ENCODE results near the gene PODN. TPM values are rescaled to one million over a fixed set of nuclear protein-coding genes. Genes with fewer than 3 reads are reported as not detected.

Gene PODN
- total RNA-seq, 1 experiment from 2014 or later, result not detected

DNA sequence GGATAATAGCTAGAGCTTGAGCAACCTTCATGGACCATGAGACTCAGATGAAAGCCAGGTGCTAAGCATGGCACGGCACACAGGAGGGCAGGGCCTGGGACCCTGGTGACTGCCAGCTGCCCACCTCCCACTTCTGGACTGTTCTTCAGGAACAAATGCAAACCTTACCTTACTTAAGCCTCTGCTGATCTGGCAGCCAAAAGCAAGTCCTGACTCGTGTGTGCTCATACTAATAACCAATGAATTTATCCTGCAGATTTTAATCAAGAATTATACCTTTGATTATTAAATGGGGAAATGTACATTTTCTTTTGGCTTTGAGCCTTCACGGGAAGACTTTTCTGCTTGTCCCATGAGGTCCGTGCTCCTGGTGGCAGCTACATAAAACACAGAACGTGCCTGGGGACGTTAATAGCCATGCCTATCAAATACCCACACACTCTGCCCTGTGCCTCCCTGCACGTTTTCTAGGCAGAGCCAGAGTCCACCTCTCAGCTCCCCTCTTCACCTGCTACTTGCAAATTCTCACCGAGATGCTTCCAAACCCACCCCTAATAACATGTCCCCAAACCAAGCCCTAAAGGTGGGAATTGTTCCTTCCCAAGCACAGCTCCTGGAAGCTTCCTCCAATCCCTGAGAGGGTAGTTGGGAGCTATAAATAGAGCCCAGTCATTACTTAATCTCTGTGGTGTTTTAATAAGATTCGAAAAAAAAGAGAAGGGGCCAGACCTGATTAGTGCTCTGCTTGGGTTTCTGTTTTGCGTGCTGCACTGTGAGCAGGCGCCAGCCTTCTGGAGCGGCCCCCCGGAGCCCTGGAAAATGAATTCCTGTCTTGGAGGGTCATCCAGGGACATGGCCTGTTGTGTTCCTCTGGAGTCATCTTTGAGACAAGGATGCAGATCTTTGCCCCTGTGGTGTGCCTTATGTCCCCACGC, 46.9 kb downstream of the PODN start:
- CTCF ChIA-PET, result interaction anchor here (0.6 kb wide), 1 partner anchor 12 kb away, joined by 3 read pairs; no protein-coding TSS in a partner anchor
- Mint-ChIP-seq H3K4me1 (ENCODE audit: low read depth, unreplicated experiment) (peaks cover 26% of the 10 kb centered on the region), H3K27ac (ENCODE audit: unreplicated experiment) (peak overlapping the region; percentile 47), H3K36me3 (ENCODE audit: insufficient read depth, unreplicated experiment) (no peaks in the 10 kb centered on the region), H3K9me3 (ENCODE audit: unreplicated experiment) (no peaks in the 10 kb centered on the region), H3K4me3 (ENCODE audit: unreplicated experiment) (no peak overlapping the region), H3K27me3 (ENCODE audit: insufficient read depth, unreplicated experiment) (peaks cover 8% of the 10 kb centered on the region)
- peaks cover 24% of the 10 kb centered on the region for H3K4me1 ChIP-seq
- no TSS peak for BruUV-seq (replicated peaks)
- H3K9me3 ChIP-seq, result 0 out of 2 replicates have a peak, but pooled peaks cover 3% of the 10 kb centered on the region
- H3K36me3 ChIP-seq (ENCODE audit: control insufficient read depth, insufficient read depth, low read length), result no peaks in the 10 kb centered on the region
- no peak for TF ChIP-seq CTCF (IDR thresholded peaks at IDR 0.05; ENCODE audit: insufficient read depth in 1 of 2, low read depth in 1 of 2, low read length in 1 of 2, severe bottlenecking in 1 of 2, unreplicated experiment in 1 of 2)
- POLR2A ChIA-PET, result no interaction called here
- DNase-seq, result no peak
- H3K4me3 ChIP-seq (ENCODE audit: low read depth, low read length), result no peak overlapping the region
- intact Hi-C loops (cut with micrococcal nuclease; ENCODE audit: unreplicated experiment), result no loop called here
- no peaks in the 10 kb centered on the region for H3K27me3 ChIP-seq (replicated peaks; ENCODE audit: control insufficient read depth, insufficient read depth, low read length)

DNA sequence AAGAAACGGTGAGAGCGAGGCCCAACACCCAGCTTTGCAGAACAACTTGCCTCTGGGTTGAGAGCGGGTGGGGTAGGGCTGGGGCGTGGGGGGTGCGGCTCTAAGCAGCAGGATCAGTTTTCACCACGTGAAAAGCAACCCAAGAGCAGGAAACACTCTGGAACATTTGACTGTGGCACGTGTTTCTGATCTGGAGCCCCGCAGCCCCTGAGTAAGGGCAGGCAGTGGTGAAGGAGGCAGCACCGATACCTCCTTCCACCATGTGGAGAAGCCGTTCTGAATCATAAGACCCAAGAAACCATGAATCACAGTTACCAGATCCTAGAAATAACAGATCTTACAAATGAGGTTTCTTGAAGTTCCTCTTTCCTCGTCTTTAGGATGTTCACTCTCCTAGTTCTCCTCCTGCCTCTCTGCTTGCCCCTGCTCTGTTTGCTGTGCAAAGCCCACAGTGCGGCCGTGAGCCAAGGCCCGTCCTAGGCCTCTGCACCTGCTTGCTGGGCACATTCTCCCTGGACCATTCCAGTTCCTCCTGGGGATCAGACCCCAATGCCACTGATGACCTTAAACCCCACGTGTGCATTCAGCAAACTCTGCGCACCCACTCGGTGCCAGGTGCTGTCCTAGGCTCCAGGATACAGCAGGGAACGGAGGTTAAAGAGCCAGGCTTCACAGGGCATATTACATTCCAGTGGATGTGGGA, 48.5 kb downstream of the PODN start:
- no peak for DNase-seq
- no peak for TF ChIP-seq CTCF (IDR thresholded peaks at IDR 0.05; ENCODE audit: insufficient read depth in 1 of 2, low read depth in 1 of 2, low read length in 1 of 2, severe bottlenecking in 1 of 2, unreplicated experiment in 1 of 2)
- Mint-ChIP-seq H3K27me3 (ENCODE audit: insufficient read depth, unreplicated experiment) (peaks cover 8% of the 10 kb centered on the region), H3K4me1 (ENCODE audit: low read depth, unreplicated experiment) (peaks cover 26% of the 10 kb centered on the region), H3K27ac (ENCODE audit: unreplicated experiment) (peak overlapping the region; percentile 78), H3K4me3 (ENCODE audit: unreplicated experiment) (no peak overlapping the region), H3K9me3 (ENCODE audit: unreplicated experiment) (no peaks in the 10 kb centered on the region), H3K36me3 (ENCODE audit: insufficient read depth, unreplicated experiment) (no peaks in the 10 kb centered on the region)
- no peaks in the 10 kb centered on the region for H3K27me3 ChIP-seq (replicated peaks; ENCODE audit: control insufficient read depth, insufficient read depth, low read length)
- H3K4me1 ChIP-seq, result peaks cover 29% of the 10 kb centered on the region
- no peaks in the 10 kb centered on the region for H3K36me3 ChIP-seq (ENCODE audit: control insufficient read depth, insufficient read depth, low read length)
- no TSS peak for BruUV-seq (replicated peaks)
- no peak overlapping the region for H3K4me3 ChIP-seq (ENCODE audit: low read depth, low read length)
- intact Hi-C loops (cut with micrococcal nuclease; ENCODE audit: unreplicated experiment), result no loop called here
- 0 out of 2 replicates have a peak, but pooled peaks cover 3% of the 10 kb centered on the region for H3K9me3 ChIP-seq
- ChIA-PET POLR2A (no interaction called here), CTCF (interaction anchor here (0.7 kb wide), 1 partner anchor 64 kb away, joined by 7 read pairs; no protein-coding TSS in a partner anchor)

DNA sequence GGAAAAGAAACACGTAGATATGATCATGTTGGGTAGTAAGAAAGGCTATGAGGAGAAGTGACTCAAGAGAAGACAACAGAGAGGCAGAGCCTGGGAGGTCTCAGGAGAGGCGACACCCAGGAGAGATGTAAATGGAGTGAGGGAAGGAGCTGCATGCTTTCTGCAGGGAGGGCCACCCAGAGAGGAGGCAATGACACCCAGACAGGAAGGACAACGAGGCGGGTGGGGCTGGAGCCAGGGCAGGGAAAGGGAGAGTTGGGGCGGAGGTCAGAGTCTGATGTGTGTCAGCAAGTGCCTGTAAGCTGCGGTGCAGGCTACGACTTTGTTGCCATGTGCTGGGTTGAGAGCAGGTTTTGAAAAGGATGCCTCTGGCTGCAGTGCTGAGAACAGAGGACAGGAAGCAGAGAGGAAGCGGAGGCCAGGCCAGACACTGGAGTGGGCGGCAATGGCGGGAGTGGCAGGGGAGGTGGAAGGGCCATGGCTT, 49.1 kb downstream of the PODN start:
- Mint-ChIP-seq H3K4me3 (ENCODE audit: unreplicated experiment) (peak overlapping the region; percentile 32), H3K4me1 (ENCODE audit: low read depth, unreplicated experiment) (peaks cover 26% of the 10 kb centered on the region), H3K27ac (ENCODE audit: unreplicated experiment) (peak overlapping the region; percentile 78), H3K9me3 (ENCODE audit: unreplicated experiment) (no peaks in the 10 kb centered on the region), H3K27me3 (ENCODE audit: insufficient read depth, unreplicated experiment) (peaks cover 8% of the 10 kb centered on the region), H3K36me3 (ENCODE audit: insufficient read depth, unreplicated experiment) (no peaks in the 10 kb centered on the region)
- no TSS peak for BruUV-seq (replicated peaks)
- Histone ChIP-seq H3K4me1 (peaks cover 35% of the 10 kb centered on the region), H3K27me3 (replicated peaks; ENCODE audit: control insufficient read depth, insufficient read depth, low read length) (no peaks in the 10 kb centered on the region), H3K36me3 (ENCODE audit: control insufficient read depth, insufficient read depth, low read length) (no peaks in the 10 kb centered on the region), H3K9me3 (0 out of 2 replicates have a peak, but pooled peaks cover 3% of the 10 kb centered on the region), H3K4me3 (ENCODE audit: low read depth, low read length) (no peak overlapping the region)
- intact Hi-C loops (cut with micrococcal nuclease; ENCODE audit: unreplicated experiment), result no loop called here
- no peak for TF ChIP-seq CTCF (IDR thresholded peaks at IDR 0.05; ENCODE audit: insufficient read depth in 1 of 2, low read depth in 1 of 2, low read length in 1 of 2, severe bottlenecking in 1 of 2, unreplicated experiment in 1 of 2)
- CTCF ChIA-PET, result no interaction called here
- peak; percentile 37 to 68 for DNase-seq
- POLR2A ChIA-PET, result no interaction called here
